ENCODE data around the gene CYFIP1. TPM values are rescaled to one million over a fixed set of nuclear protein-coding genes. Genes with fewer than 3 reads are reported as not detected.

Gene CYFIP1
- total RNA-seq, 1 experiment from 2014 or later = 79.2 TPM

GRCh38 chr15:22958487-22959280 is 21.5 kb downstream of the CYFIP1 start:
- Mint-ChIP-seq H3K27me3 (ENCODE audit: low read depth) (peaks cover 22% of the 10 kb centered on the region), H3K4me3 (no peak overlapping the region), H3K36me3 (peaks cover 3% of the 10 kb centered on the region; the same call in 1 of the 2 replicates), H3K27ac (no peak overlapping the region), H3K9me3 (0 out of 2 replicates have a peak, but pooled peaks cover 4% of the 10 kb centered on the region), H3K4me1 (peaks cover 6% of the 10 kb centered on the region)
- TF ChIP-seq, protein P1, sequence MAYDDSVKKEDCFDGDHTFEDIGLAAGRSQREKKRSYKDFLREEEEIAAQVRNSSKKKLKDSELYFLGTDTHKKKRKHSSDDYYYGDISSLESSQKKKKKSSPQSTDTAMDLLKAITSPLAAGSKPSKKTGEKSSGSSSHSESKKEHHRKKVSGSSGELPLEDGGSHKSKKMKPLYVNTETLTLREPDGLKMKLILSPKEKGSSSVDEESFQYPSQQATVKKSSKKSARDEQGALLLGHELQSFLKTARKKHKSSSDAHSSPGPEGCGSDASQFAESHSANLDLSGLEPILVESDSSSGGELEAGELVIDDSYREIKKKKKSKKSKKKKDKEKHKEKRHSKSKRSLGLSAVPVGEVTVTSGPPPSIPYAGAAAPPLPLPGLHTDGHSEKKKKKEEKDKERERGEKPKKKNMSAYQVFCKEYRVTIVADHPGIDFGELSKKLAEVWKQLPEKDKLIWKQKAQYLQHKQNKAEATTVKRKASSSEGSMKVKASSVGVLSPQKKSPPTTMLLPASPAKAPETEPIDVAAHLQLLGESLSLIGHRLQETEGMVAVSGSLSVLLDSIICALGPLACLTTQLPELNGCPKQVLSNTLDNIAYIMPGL (CRISPR knock-in tag; IDR thresholded peaks at IDR 0.05) = no peak
- TF ChIP-seq GRHL2 (CRISPR knock-in tag; IDR thresholded peaks at IDR 0.05; ENCODE audit: insufficient replicate concordance, severe bottlenecking) (no peak), ESRRA (CRISPR knock-in tag; IDR thresholded peaks at IDR 0.05; ENCODE audit: borderline replicate concordance) (no peak), FOXP4 (CRISPR knock-in tag; IDR thresholded peaks at IDR 0.05) (no peak), NR2C2 (CRISPR knock-in tag; IDR thresholded peaks at IDR 0.05) (no peak), CTCF (IDR thresholded peaks at IDR 0.05) (no peak)
- TF ChIP-seq, protein P2, sequence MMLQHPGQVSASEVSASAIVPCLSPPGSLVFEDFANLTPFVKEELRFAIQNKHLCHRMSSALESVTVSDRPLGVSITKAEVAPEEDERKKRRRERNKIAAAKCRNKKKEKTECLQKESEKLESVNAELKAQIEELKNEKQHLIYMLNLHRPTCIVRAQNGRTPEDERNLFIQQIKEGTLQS (CRISPR knock-in tag; conservative IDR thresholded peaks at IDR 0.05) = no peak
- ChIA-PET POLR2A (interaction anchor here (0.7 kb wide), 1 partner anchor 88 kb away, joined by 3 read pairs; no protein-coding TSS in a partner anchor), CTCF (no interaction called here)
- DNase-seq (ENCODE audit: low spot score) (no peak), ATAC-seq (no peak)

- DNase-seq (ENCODE audit: low spot score) (no peak), ATAC-seq (no peak)
- Mint-ChIP-seq H3K9me3 (no peaks in the 10 kb centered on the region), H3K4me3 (no peak overlapping the region), H3K27ac (no peak overlapping the region), H3K36me3 (no peaks in the 10 kb centered on the region), H3K27me3 (ENCODE audit: low read depth) (peaks cover 40% of the 10 kb centered on the region), H3K4me1 (peaks cover 18% of the 10 kb centered on the region)
- no peak for TF ChIP-seq TCF7 (CRISPR knock-in tag; IDR thresholded peaks at IDR 0.05; ENCODE audit: low read depth)
- TF ChIP-seq, protein P3, sequence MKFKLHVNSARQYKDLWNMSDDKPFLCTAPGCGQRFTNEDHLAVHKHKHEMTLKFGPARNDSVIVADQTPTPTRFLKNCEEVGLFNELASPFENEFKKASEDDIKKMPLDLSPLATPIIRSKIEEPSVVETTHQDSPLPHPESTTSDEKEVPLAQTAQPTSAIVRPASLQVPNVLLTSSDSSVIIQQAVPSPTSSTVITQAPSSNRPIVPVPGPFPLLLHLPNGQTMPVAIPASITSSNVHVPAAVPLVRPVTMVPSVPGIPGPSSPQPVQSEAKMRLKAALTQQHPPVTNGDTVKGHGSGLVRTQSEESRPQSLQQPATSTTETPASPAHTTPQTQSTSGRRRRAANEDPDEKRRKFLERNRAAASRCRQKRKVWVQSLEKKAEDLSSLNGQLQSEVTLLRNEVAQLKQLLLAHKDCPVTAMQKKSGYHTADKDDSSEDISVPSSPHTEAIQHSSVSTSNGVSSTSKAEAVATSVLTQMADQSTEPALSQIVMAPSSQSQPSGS (CRISPR knock-in tag; IDR thresholded peaks at IDR 0.05; ENCODE audit: borderline replicate concordance, low read depth) = no peak
- TF ChIP-seq, protein P4, sequence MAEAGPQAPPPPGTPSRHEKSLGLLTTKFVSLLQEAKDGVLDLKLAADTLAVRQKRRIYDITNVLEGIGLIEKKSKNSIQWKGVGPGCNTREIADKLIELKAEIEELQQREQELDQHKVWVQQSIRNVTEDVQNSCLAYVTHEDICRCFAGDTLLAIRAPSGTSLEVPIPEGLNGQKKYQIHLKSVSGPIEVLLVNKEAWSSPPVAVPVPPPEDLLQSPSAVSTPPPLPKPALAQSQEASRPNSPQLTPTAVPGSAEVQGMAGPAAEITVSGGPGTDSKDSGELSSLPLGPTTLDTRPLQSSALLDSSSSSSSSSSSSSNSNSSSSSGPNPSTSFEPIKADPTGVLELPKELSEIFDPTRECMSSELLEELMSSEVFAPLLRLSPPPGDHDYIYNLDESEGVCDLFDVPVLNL (CRISPR knock-in tag; IDR thresholded peaks at IDR 0.05; ENCODE audit: borderline replicate concordance, low read depth) = no peak
- TF ChIP-seq ETV6 (CRISPR knock-in tag; IDR thresholded peaks at IDR 0.05) = no peak
- TF ChIP-seq HMGA2 (CRISPR knock-in tag; IDR thresholded peaks at IDR 0.05) = no peak
- TF ChIP-seq MYBL2 (CRISPR knock-in tag; IDR thresholded peaks at IDR 0.05) = no peak
- no peak for TF ChIP-seq FOXP1 (CRISPR knock-in tag; IDR thresholded peaks at IDR 0.05; ENCODE audit: borderline replicate concordance)
- no peak for TF ChIP-seq SMAD4 (CRISPR knock-in tag; IDR thresholded peaks at IDR 0.05)
- ChIA-PET CTCF (no interaction called here), POLR2A (no interaction called here)
These were observed 23.2 kb downstream of the CYFIP1 start for GRCh38 chr15:22956978-22957260.

All from WTC11 (cell line).